Hair follicle dermal papilla cell (primary cell): Measurements from ENCODE around the gene PHACTR2. TPM values are rescaled to one million over a fixed set of nuclear protein-coding genes. Genes with fewer than 3 reads are reported as not detected.

Source experiments
- small RNA-seq: library from RNA; depleted of rRNA; stranded (forward); fragments of <200 nt; gene quantifications from one replicate; pipeline ENCODE3, GENCODE V24; 2012
- total RNA-seq: library from RNA; depleted of rRNA; stranded (reverse); fragments of >200 nt; gene quantifications from 2 replicates; pipeline ENCODE4 v1.2.3, GENCODE V29; 2012

The PHACTR2 gene
- total RNA-seq = 54.8 and 70.2 TPM in 2 replicates

DNA sequence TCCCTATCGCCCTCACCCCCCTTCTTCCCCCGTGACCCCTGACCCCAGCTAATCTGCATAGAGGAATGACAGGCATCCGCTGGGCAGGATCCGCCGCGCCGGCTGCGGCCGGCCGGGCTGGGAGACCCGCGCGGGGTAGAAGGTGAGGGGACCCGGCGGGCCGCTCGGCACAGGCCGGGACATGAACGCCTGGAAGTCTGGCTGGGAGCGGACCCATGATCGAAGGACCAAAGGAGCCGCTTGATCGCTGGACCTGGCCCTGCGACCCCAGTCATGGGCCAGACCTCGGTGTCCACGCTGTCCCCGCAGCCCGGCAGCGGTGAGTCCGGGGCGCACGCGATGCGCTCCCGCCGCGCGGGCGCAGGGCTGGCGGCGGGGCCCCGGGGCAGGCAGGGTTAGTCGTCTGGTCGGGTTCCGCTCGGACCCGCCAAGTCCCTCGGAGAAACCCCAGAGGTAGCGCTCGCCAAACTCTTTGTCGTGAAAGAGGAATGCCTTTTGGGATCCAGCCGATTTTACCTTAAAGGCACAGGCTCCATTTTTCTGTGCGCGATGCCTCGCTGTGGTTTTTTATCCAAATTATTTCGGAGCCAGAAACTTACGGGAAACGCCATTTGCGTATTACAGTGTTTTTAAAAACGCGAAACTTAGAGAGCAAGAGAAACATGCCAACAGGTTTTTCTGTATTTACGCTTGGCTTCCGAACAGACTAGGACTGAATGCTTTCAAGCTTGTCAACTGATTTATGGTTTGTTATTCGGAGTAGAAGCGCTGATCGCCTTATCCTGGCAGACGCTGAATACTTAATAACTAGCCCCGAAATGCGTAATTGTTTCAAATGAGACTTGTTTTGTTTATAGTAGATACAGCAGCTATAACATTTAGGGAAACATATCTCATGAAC lies at the start of gene PHACTR2:
PHACTR2 (plus strand) TSS at position 75 of the 901 bp plus-strand sequence; CDS start at position 274, 199 bp downstream.

DNA sequence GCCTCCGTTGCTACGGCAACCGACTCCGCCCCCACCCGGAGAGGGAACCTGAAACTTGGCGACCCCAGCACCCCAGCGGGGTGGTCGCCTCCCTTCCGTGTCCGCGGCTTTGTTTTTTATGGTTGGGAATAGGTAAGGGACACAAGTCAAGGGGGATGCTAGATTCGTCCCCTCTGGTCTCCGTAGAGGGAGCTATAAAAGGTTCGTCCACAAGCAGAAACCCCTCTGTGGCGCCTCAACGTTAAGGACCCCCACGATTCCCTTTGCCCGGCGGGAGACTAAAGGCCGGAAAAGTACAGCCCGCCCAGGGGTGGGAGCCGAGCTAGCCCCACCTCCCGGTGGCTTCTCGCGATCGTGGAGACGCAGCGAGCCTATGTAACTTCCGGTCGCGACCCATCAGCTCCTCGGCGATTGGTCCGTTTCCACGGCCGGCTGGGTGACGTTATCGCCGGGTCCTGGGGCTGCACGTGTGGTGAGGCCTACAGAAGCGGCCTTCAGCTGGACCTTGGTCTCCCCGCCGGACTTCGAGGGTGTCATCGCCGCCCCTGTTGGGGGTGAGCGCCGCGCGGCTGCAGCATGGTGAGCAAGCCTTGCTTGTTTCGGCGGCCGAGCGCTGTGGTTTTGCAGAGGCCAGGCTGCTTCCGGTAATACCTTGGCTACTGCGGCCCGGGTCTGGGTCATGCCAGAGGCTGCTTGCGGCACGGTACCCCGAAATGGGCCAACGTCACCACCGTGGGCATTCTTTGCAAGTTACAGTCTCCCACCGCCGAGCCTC lies 165.3 kb downstream of the PHACTR2 start, which contains the start of gene LTV1:
LTV1 (plus strand) TSS at position 437 of the 775 bp plus-strand sequence; CDS start at position 577, 140 bp downstream.

DNA sequence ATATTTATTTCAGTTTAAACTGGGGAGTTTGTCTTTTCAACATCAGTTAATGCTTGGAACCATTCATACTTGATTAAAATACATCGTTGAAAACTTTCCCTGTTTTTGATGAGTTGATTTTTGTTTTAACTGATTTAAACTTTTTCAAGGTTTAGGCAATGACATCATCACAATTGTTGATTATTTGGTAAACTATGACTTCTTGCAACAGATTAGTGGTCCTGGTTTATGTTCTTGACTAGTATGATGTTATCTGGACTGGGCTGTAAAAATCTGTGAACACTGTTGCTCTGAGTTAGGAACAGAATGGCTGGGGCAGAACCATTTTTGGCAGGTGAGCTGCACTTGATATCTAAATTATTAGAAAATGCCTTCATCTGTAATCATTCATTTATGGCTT lies 186.5 kb downstream of the PHACTR2 start, which contains the start of gene ZC2HC1B:
ZC2HC1B (plus strand) TSS at position 241 of the 400 bp plus-strand sequence; CDS start at position 307, 66 bp downstream.

Small RNA genes within 50 kb of the gene (small RNA-seq; reads per million reads assigned to genes)
- gene ZC2HC1B = not detected

Other genes with a start within 250 kb of the PHACTR2 start
- gene ADAT2, start 227.3 kb upstream of the PHACTR2 start, total RNA-seq = 2.8 and 4.1 TPM in 2 replicates
- gene PEX3, start 227.2 kb upstream of the PHACTR2 start, total RNA-seq = 17.2 and 18.2 TPM in 2 replicates
- 30.2 and 39.6 TPM in 2 replicates for gene FUCA2, start 166.2 kb upstream of the PHACTR2 start, total RNA-seq
- gene LTV1, start 165.4 kb downstream of the PHACTR2 start, total RNA-seq = 11.8 and 12.9 TPM in 2 replicates
- gene ZC2HC1B, start 186.5 kb downstream of the PHACTR2 start, total RNA-seq = 0.16 TPM in 1 of 2 replicates, not detected in the other